Subcutaneous adipose tissue (tissue), 4 donors: Measurements from ENCODE around the gene NLK. TPM values are rescaled to one million over a fixed set of nuclear protein-coding genes. Genes with fewer than 3 reads are reported as not detected.

Experiments used
- total RNA-seq, 4 donors: library from RNA; depleted of rRNA; stranded (reverse); fragments of >200 nt; gene quantifications; one replicate each; pipeline ENCODE4 v1.1.0, GENCODE V29; 2016
- TF ChIP-seq, protein P1 (sequence below): fragments of 450-650 bp; IDR thresholded peaks from one replicate; pipeline ENCODE4 v1.5.1; 2016; ENCODE audit warnings: low read depth, mild to moderate bottlenecking, control low read depth, antibody characterized with exemption, moderate library complexity

Gene NLK
- total RNA-seq, 4 donors from 2014 or later: 18.1 to 33.4 (median 22.8) TPM

DNA sequence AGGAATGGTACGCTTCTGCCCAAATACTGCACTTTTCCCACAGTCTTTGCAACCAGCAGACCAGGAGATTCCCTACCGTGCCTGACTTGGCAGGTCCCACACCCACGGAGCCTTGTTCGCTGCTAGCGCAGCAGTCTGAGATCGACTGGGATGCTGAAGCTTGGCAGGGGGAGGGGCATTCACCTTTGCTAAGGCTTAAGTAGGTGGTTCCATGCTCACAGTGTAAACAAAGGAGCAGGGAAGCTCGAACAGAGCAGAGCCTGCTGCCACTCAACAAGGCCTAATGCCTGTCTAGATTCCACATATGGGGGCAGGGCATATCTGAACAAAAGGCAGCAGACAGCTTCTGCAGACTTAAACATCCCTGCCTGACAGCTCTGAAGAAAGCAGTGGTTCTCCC is 169.3 kb downstream of the NLK start:
- TF ChIP-seq, protein P1, sequence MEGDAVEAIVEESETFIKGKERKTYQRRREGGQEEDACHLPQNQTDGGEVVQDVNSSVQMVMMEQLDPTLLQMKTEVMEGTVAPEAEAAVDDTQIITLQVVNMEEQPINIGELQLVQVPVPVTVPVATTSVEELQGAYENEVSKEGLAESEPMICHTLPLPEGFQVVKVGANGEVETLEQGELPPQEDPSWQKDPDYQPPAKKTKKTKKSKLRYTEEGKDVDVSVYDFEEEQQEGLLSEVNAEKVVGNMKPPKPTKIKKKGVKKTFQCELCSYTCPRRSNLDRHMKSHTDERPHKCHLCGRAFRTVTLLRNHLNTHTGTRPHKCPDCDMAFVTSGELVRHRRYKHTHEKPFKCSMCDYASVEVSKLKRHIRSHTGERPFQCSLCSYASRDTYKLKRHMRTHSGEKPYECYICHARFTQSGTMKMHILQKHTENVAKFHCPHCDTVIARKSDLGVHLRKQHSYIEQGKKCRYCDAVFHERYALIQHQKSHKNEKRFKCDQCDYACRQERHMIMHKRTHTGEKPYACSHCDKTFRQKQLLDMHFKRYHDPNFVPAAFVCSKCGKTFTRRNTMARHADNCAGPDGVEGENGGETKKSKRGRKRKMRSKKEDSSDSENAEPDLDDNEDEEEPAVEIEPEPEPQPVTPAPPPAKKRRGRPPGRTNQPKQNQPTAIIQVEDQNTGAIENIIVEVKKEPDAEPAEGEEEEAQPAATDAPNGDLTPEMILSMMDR: no peak

DNA sequence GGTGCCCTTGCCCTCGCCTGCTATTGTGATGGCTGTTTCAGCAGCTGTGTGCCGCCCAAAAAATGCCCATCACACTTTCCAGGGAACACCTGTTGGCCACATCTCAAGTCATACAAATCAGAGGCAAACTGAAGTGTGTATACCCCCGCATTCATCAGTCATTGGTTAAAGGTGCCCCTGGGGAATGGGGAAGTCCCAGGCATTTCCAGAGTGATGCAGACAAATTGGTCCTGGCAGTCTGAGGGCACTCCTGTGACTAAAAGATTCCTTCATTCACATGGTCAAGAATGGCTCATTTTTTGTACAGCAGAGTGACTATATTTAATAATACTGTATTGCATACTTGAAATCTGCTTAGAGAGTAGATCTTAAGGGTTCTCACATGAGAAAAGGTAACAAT is 173.6 kb downstream of the NLK start:
- TF ChIP-seq, protein P1: no peak

DNA sequence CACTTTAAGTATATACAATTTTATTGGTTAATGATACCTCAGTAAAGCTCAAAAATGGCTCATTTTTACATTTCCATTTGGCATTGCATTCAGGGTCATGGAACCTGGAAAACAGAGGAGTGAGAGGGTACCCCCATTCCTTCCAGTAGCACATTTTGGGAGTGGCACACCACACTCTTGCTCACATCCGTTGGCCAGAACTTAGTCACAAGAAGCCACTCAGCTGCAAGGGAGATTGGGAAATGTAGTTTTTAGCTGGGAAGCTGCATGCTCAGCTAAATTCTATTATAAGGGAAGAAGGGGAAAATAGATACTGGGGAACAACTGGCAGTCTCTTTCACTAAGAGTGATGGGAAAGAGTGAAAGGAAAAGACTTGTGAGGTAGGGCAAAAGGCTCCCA is 174.1 kb downstream of the NLK start:
- TF ChIP-seq, protein P1: no peak

DNA sequence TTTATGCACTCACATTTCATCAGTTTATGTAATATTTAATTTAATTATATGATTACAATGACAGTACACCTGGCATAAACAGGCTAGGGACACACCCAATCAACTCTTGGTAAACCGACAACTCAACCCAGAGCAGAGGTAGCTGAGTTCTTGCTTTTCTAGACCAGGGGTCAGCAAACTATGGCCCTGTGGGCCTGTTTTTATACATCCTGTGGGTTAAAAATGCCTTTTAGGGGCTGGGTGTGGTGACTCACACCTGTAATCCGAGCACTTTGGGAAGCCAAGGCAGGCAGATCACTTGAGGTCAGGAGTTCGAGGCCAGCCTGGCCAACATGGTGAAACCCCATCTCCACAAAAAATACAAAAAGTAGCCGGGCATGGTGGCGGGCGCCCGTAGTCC is 177.3 kb downstream of the NLK start:
- TF ChIP-seq, protein P1: no peak

DNA sequence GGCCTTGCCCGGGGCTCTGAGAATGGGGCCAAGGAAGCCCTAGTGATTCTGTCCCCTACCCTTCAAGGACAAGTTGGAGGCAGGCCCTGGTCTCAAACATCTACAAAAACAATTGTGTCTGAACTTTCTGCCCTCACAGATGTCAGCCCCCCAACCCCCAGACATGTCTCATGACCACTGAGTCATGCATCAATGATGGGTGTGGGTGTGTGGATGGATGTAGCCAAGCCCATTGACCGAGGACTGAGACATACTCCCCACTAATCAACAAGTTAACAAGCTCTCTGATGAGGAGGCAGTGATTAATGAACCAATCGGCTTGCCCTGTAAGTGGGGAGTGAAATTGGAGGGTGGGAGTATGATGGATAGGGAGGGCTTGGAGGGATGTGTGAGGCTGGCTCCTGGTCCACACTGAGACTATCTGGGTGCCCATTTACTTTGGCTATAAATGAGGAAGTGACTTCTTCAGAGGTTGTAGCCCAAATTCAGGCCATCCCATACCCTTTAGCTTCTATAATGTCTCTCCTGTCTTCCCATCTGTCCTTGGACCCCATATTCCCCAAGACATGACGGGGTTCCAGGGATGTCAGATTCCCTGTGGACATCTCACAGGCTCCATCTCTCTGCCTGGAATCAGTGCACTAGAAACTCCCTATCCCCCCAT is 179.4 kb downstream of the NLK start:
- TF ChIP-seq, protein P1: no peak

DNA sequence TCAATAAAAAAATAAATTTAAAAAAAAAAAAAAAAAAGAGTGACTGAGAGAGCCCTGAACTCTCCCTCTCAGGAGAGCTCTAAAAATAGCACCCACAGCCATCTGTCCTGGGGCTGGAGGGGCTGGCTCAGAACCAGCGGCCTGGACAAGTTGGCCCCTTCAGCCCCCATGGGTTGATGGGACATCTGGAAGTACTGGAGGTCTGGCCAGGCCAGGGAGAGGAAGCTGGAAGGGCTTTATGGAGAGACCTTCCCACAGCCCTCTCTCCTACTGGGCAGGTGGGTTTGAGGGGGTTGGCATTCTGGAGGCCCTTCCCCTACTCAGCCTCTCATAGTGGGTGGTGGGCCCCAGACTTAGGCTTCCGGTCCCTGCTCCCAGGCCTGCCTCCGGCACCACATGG is 182.8 kb downstream of the NLK start:
- TF ChIP-seq, protein P1: no peak

DNA sequence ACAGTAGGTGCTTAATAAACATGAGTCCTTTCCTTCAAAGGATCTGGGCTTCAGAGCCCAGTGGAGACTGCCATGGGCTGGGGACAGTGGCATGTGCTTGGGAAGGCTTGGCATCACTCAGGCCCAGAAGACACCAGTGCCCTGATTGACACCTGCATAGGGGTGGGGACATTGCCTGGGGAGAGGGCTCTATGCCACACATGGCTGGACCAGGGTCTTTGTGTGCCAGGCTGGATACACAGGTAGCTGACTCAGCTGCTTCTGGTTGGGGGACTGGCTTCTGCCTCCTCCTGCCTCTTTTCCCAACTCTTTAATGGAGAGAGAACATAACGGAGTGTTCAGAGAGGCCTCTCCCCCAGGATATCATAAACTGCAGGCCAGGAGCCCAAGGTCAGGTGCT is 183.4 kb downstream of the NLK start:
- TF ChIP-seq, protein P1: no peak
